HepG2 (cell line): ENCODE measurements around the gene THSD8. TPM values are rescaled to one million over a fixed set of nuclear protein-coding genes. Genes with fewer than 3 reads are reported as not detected.
A peak's percentile ranks its signal among the peaks of the same experiment; 100 is the strongest.

Experiments
- ATF3 ChIP-seq: sonication (generic); formaldehyde crosslinking; IDR thresholded peaks from 2 replicates; pipeline ENCODE4 v1.4.0; 2020; ENCODE audit warnings: missing genetic modification reagents
- BRCA1 ChIP-seq: sonication (generic); formaldehyde crosslinking; IDR thresholded peaks from 2 replicates; pipeline ENCODE4 v1.4.0; 2020; ENCODE audit warnings: missing genetic modification reagents
- CERS6 ChIP-seq: sonication (generic); formaldehyde crosslinking; IDR thresholded peaks from 2 replicates; pipeline ENCODE4 v1.5.0; 2020; ENCODE audit warnings: missing genetic modification reagents
- FOXC1 ChIP-seq: sonication (generic); formaldehyde crosslinking; IDR thresholded peaks from 2 replicates; pipeline ENCODE4 v1.8.0; 2022; ENCODE audit warnings: mild to moderate bottlenecking, missing genetic modification reagents, borderline replicate concordance
- KDM1A ChIP-seq: IDR thresholded peaks from 2 replicates; pipeline ENCODE4 v1.6.1; 2016; ENCODE audit warnings: missing compliant biosample characterization
- PRDM4 ChIP-seq: sonication (generic); formaldehyde crosslinking; IDR thresholded peaks from 2 replicates; pipeline ENCODE4 v1.9.0; 2021; ENCODE audit warnings: missing genetic modification reagents, borderline replicate concordance
- SIN3A ChIP-seq: IDR thresholded peaks from 2 replicates; pipeline ENCODE4 v1.6.1; 2011; ENCODE audit warnings: low read depth, mild to moderate bottlenecking, control low read depth, low read length, borderline replicate concordance
- SNAI1 ChIP-seq: sonication (generic); formaldehyde crosslinking; IDR thresholded peaks from 2 replicates; pipeline ENCODE4 v1.5.0; 2020; ENCODE audit warnings: mild to moderate bottlenecking, missing genetic modification reagents, borderline replicate concordance
- SRSF4 ChIP-seq: fragments of 200-400 bp; formaldehyde crosslinking; IDR thresholded peaks from one replicate; pipeline ENCODE4 v1.6.1; 2018; ENCODE audit warnings: mild to moderate bottlenecking, low read depth, low read length, moderate library complexity; ENCODE audit not compliant: poor library complexity, severe bottlenecking
- ZFP36 ChIP-seq: fragments of 150-350 bp; IDR thresholded peaks from 2 replicates; pipeline ENCODE4 v1.6.1; 2018; ENCODE audit warnings: borderline replicate concordance, low read length, low read depth; ENCODE audit not compliant: partially characterized antibody
- ZNF138 ChIP-seq: sonication (generic); formaldehyde crosslinking; IDR thresholded peaks from 2 replicates; pipeline ENCODE4 v1.5.0; 2020; ENCODE audit warnings: mild to moderate bottlenecking, low read depth, missing genetic modification reagents
- ZNF224 ChIP-seq: sonication (generic); formaldehyde crosslinking; IDR thresholded peaks from 2 replicates; pipeline ENCODE4 v1.5.0; 2020; ENCODE audit warnings: mild to moderate bottlenecking, missing genetic modification reagents
- ZNF3 ChIP-seq: IDR thresholded peaks from 2 replicates; pipeline ENCODE4 v1.7.0; 2017; ENCODE audit warnings: inconsistent platforms
- ZNF577 ChIP-seq: sonication (generic); formaldehyde crosslinking; IDR thresholded peaks from 2 replicates; pipeline ENCODE4 v1.4.0; 2020; ENCODE audit warnings: mild to moderate bottlenecking, low read depth, missing genetic modification reagents, borderline replicate concordance
- ZNF709 ChIP-seq: sonication (generic); formaldehyde crosslinking; IDR thresholded peaks from 2 replicates; pipeline ENCODE4 v1.5.0; 2020; ENCODE audit warnings: mild to moderate bottlenecking, missing genetic modification reagents
- ZNF777 ChIP-seq: sonication (generic); formaldehyde crosslinking; IDR thresholded peaks from 2 replicates; pipeline ENCODE4 v1.4.0; 2020; ENCODE audit warnings: missing genetic modification reagents
- ZNF891 ChIP-seq: sonication (generic); formaldehyde crosslinking; IDR thresholded peaks from 2 replicates; pipeline ENCODE4 v1.5.0; 2020; ENCODE audit warnings: mild to moderate bottlenecking, missing genetic modification reagents
- polyA plus RNA-seq, 8 experiments: library from polyadenylated mRNA; depleted of rRNA in 3 of 8; stranded (reverse) in 7 of 8; unstranded in 1 of 8; fragments of >200 nt; fragmentation: Illumina TruSeq in 4 of 8; extraction: Trizol in 4 of 8; gene quantifications; 2 replicates each; pipeline versions ENCODE4 v1.2.1 to v1.2.3, GENCODE V29; 2011 to 2016; ENCODE audit warnings: low read depth in 4 of 8, missing spikeins in 1 of 8, mixed read lengths in 1 of 8; ENCODE audit not compliant: insufficient read depth in 1 of 8
- total RNA-seq, 5 experiments: library from RNA; depleted of rRNA; stranded (reverse); fragments of >200 nt; fragmentation: Illumina TruSeq; extraction: Trizol; gene quantifications; 2 replicates each; pipeline ENCODE4 v1.2.3, GENCODE V29; 2016; ENCODE audit warnings: low read depth in 1 of 5
- TF ChIP-seq, protein P1 (sequence below): sonication (generic); formaldehyde crosslinking; IDR thresholded peaks from 2 replicates; pipeline ENCODE4 v1.4.0; 2020; ENCODE audit warnings: missing genetic modification reagents
- TF ChIP-seq, protein P2 (sequence below): sonication (generic); formaldehyde crosslinking; IDR thresholded peaks from 2 replicates; pipeline ENCODE4 v1.4.0; 2020; ENCODE audit warnings: missing genetic modification reagents, borderline replicate concordance

Gene THSD8
- total and polyA plus RNA-seq, 2 of the 13 experiments (the other 11 are each of a cell fraction or from before 2014, with no cell fraction given) = 4.8 to 14.9 TPM

DNA sequence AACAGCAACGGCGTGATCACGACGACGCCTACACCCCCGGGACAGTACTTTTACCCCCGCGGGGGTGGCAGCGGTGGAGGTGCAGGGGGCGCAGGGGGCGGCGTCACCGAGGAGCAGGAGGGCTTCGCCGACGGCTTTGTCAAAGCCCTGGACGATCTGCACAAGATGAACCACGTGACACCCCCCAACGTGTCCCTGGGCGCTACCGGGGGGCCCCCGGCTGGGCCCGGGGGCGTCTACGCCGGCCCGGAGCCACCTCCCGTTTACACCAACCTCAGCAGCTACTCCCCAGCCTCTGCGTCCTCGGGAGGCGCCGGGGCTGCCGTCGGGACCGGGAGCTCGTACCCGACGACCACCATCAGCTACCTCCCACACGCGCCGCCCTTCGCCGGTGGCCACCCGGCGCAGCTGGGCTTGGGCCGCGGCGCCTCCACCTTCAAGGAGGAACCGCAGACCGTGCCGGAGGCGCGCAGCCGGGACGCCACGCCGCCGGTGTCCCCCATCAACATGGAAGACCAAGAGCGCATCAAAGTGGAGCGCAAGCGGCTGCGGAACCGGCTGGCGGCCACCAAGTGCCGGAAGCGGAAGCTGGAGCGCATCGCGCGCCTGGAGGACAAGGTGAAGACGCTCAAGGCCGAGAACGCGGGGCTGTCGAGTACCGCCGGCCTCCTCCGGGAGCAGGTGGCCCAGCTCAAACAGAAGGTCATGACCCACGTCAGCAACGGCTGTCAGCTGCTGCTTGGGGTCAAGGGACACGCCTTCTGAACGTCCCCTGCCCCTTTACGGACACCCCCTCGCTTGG lies 9.6 kb upstream of the THSD8 start (continued):
- no peak for TF ChIP-seq PRDM4 (CRISPR knock-in tag)
- no peak for TF ChIP-seq ZNF224 (CRISPR knock-in tag)
- TF ChIP-seq, protein P1, sequence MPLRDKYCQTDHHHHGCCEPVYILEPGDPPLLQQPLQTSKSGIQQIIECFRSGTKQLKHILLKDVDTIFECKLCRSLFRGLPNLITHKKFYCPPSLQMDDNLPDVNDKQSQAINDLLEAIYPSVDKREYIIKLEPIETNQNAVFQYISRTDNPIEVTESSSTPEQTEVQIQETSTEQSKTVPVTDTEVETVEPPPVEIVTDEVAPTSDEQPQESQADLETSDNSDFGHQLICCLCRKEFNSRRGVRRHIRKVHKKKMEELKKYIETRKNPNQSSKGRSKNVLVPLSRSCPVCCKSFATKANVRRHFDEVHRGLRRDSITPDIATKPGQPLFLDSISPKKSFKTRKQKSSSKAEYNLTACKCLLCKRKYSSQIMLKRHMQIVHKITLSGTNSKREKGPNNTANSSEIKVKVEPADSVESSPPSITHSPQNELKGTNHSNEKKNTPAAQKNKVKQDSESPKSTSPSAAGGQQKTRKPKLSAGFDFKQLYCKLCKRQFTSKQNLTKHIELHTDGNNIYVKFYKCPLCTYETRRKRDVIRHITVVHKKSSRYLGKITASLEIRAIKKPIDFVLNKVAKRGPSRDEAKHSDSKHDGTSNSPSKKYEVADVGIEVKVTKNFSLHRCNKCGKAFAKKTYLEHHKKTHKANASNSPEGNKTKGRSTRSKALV (CRISPR knock-in tag) = peak; percentile 98
- 0 out of 2 replicates have a peak, but pooled peaks have one; percentile 46 for TF ChIP-seq SIN3A
- no peak for TF ChIP-seq ATF3 (CRISPR knock-in tag)
- peak; percentile 45; the same call in 1 of the 2 replicates for TF ChIP-seq FOXC1 (CRISPR knock-in tag)
- no peak for TF ChIP-seq ZNF577 (CRISPR knock-in tag)
- TF ChIP-seq ZNF777 (CRISPR knock-in tag) = peak; percentile 99
- no peak; the same call in 1 of the 2 replicates for TF ChIP-seq CERS6
- TF ChIP-seq SNAI1 (CRISPR knock-in tag) = peak; percentile 72; the same call in 1 of the 2 replicates
- TF ChIP-seq KDM1A (CRISPR knock-in tag) = no peak
- no peak for TF ChIP-seq ZNF138 (CRISPR knock-in tag)
- TF ChIP-seq, protein P2, sequence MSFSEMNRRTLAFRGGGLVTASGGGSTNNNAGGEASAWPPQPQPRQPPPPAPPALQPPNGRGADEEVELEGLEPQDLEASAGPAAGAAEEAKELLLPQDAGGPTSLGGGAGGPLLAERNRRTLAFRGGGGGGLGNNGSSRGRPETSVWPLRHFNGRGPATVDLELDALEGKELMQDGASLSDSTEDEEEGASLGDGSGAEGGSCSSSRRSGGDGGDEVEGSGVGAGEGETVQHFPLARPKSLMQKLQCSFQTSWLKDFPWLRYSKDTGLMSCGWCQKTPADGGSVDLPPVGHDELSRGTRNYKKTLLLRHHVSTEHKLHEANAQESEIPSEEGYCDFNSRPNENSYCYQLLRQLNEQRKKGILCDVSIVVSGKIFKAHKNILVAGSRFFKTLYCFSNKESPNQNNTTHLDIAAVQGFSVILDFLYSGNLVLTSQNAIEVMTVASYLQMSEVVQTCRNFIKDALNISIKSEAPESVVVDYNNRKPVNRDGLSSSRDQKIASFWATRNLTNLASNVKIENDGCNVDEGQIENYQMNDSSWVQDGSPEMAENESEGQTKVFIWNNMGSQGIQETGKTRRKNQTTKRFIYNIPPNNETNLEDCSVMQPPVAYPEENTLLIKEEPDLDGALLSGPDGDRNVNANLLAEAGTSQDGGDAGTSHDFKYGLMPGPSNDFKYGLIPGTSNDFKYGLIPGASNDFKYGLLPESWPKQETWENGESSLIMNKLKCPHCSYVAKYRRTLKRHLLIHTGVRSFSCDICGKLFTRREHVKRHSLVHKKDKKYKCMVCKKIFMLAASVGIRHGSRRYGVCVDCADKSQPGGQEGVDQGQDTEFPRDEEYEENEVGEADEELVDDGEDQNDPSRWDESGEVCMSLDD (CRISPR knock-in tag) = no peak; the same call in 1 of the 2 replicates
- TF ChIP-seq ZNF3 (CRISPR knock-in tag) = no peak
- TF ChIP-seq SRSF4 = no peak
- TF ChIP-seq ZNF891 (CRISPR knock-in tag) = peak; percentile 83; the same call in 1 of the 2 replicates
- peak; percentile 90; the same call in 1 of the 2 replicates for TF ChIP-seq ZNF709
- no peak for TF ChIP-seq BRCA1 (CRISPR knock-in tag)
- no peak for TF ChIP-seq ZFP36
